A549 (cell line): ENCODE measurements around the gene DPYD. TPM values are rescaled to one million over a fixed set of nuclear protein-coding genes. Genes with fewer than 3 reads are reported as not detected.

Source experiments
- ATOH8 ChIP-seq: fragments of 250-450 bp; sonication (Bioruptor Pico); IDR thresholded peaks from 2 replicates; pipeline ENCODE4 v1.5.0; 2020; ENCODE audit warnings: low read depth, mild to moderate bottlenecking, moderate library complexity
- CBX2 ChIP-seq: fragments of 200-600 bp; sonication (generic); IDR thresholded peaks from 2 replicates; pipeline ENCODE4 v1.6.1; 2016; ENCODE audit warnings: low read depth, mild to moderate bottlenecking, borderline replicate concordance
- CHD4 ChIP-seq: fragments of 200-600 bp; sonication (generic); IDR thresholded peaks from 2 replicates; pipeline ENCODE4 v1.6.1; 2016; ENCODE audit warnings: antibody characterized with exemption, mild to moderate bottlenecking, borderline replicate concordance
- CTCF ChIP-seq: fragments of >200 bp; sonication (Bioruptor Twin); formaldehyde crosslinking; IDR thresholded peaks from 3 replicates; pipeline ENCODE4 v1.5.1; 2016
- E2F6 ChIP-seq: IDR thresholded peaks from 2 replicates; pipeline ENCODE4 v1.6.1; 2012; ENCODE audit warnings: low read depth, borderline replicate concordance
- EHF ChIP-seq: fragments of 250-450 bp; sonication (Bioruptor Pico); IDR thresholded peaks from 2 replicates; pipeline ENCODE4 v1.5.0; 2020; ENCODE audit warnings: mild to moderate bottlenecking
- ELK1 ChIP-seq: fragments of 150-350 bp; IDR thresholded peaks from 2 replicates; pipeline ENCODE4 v1.6.1; 2014; ENCODE audit warnings: low read depth, mild to moderate bottlenecking, low read length
- EP300 ChIP-seq, 2 experiments: fragments of >200 bp; sonication (Bioruptor Twin); formaldehyde crosslinking; IDR thresholded peaks; 2 replicates in 1 of 2; 3 replicates in 1 of 2; pipeline ENCODE4 v1.6.1; 2016 to 2017
- ESRRA ChIP-seq: fragments of 150-350 bp; IDR thresholded peaks from 2 replicates; pipeline ENCODE4 v1.6.1; 2014; ENCODE audit warnings: mild to moderate bottlenecking, low read length, borderline replicate concordance
- FOSL2 ChIP-seq, 2 experiments: fragments of 450-650 bp in 1 of 2; fragments of >200 bp in 1 of 2; sonication (Bioruptor Twin) in 1 of 2; formaldehyde crosslinking; IDR thresholded peaks; 2 replicates each; pipeline versions ENCODE4 v1.5.0 to v1.6.1; 2016 to 2020; ENCODE audit warnings: mild to moderate bottlenecking in 1 of 2, moderate library complexity in 1 of 2
- JUNB ChIP-seq: fragments of >200 bp; sonication (Bioruptor Twin); formaldehyde crosslinking; IDR thresholded peaks from 2 replicates; pipeline ENCODE4 v1.6.1; 2016
- KDM1A ChIP-seq: fragments of 200-600 bp; sonication (generic); IDR thresholded peaks from 2 replicates; pipeline ENCODE4 v1.6.1; 2016; ENCODE audit warnings: low read depth, mild to moderate bottlenecking
- KDM5A ChIP-seq: fragments of 200-600 bp; sonication (generic); IDR thresholded peaks from 2 replicates; pipeline ENCODE4 v1.6.1; 2016; ENCODE audit warnings: antibody characterized with exemption, mild to moderate bottlenecking
- MAFK ChIP-seq: fragments of 450-650 bp; IDR thresholded peaks from 2 replicates; pipeline ENCODE4 v1.6.1; 2014; ENCODE audit not compliant: partially characterized antibody
- MAX ChIP-seq: IDR thresholded peaks from 2 replicates; pipeline ENCODE4 v1.6.1; 2012
- NFE2L2 ChIP-seq: fragments of 150-350 bp; conservative IDR thresholded peaks from 2 replicates; pipeline ENCODE4 v1.6.1; 2014; ENCODE audit warnings: low read length
- NPAS2 ChIP-seq: fragments of 250-450 bp; sonication (Bioruptor Pico); IDR thresholded peaks from 2 replicates; pipeline ENCODE4 v1.8.0; 2022; ENCODE audit warnings: mild to moderate bottlenecking, moderate library complexity, borderline replicate concordance
- POLR2AphosphoS2 ChIP-seq: conservative IDR thresholded peaks from 2 replicates; pipeline ENCODE4 v1.6.1; 2012; ENCODE audit warnings: low read length, improper control_type of control experiment, inconsistent platforms
- RAD21 ChIP-seq, 2 experiments: fragments of >200 bp in 1 of 2; sonication (Bioruptor Twin) in 1 of 2; formaldehyde crosslinking in 1 of 2; IDR thresholded peaks in 1 of 2; conservative IDR thresholded peaks in 1 of 2; 2 replicates in 1 of 2; 3 replicates in 1 of 2; pipeline ENCODE4 v1.6.1; 2012 to 2018; ENCODE audit warnings: inconsistent platforms in 1 of 2
- RCOR1 ChIP-seq: fragments of 150-350 bp; IDR thresholded peaks from 2 replicates; pipeline ENCODE4 v1.6.1; 2014; ENCODE audit warnings: antibody characterized with exemption, low read length, low read depth
- REST ChIP-seq: fragments of 200-600 bp; sonication (generic); IDR thresholded peaks from 2 replicates; pipeline ENCODE4 v1.6.1; 2016; ENCODE audit warnings: antibody characterized with exemption, mild to moderate bottlenecking, moderate library complexity
- SREBF2 ChIP-seq: fragments of 450-650 bp; IDR thresholded peaks from 2 replicates; pipeline ENCODE4 v1.6.1; 2014; ENCODE audit warnings: mild to moderate bottlenecking, moderate library complexity
- TFCP2L1 ChIP-seq: fragments of 250-450 bp; sonication (Bioruptor Pico); IDR thresholded peaks from 2 replicates; pipeline ENCODE4 v1.5.0; 2021; ENCODE audit warnings: mild to moderate bottlenecking
- TP53 ChIP-seq: fragments of 250-450 bp; sonication (Bioruptor Pico); IDR thresholded peaks from 2 replicates; pipeline ENCODE4 v1.5.0; 2021; ENCODE audit warnings: mild to moderate bottlenecking, moderate library complexity
- ZC3H11A ChIP-seq: fragments of 450-650 bp; IDR thresholded peaks from 2 replicates; pipeline ENCODE4 v1.6.1; 2014; ENCODE audit warnings: antibody characterized with exemption, mild to moderate bottlenecking
- ZFP36 ChIP-seq: fragments of 450-650 bp; IDR thresholded peaks from 2 replicates; pipeline ENCODE4 v1.6.1; 2014; ENCODE audit warnings: borderline replicate concordance; ENCODE audit not compliant: partially characterized antibody
- ZSCAN20 ChIP-seq: fragments of 250-450 bp; sonication (Bioruptor Pico); IDR thresholded peaks from 2 replicates; pipeline ENCODE4 v1.8.0; 2022; ENCODE audit warnings: mild to moderate bottlenecking, moderate library complexity
- polyA plus RNA-seq, 4 experiments: library from polyadenylated mRNA; depleted of rRNA in 3 of 4; stranded (reverse); fragments of >200 nt; fragmentation: RNase III in 1 of 4; extraction: RNeasy Plus Mini Kit Qiagen cat#74134 plus additional on column Dnase treatment in 1 of 4; gene quantifications; 2 replicates in 3 of 4; 3 replicates in 1 of 4; pipeline ENCODE4 v1.2.3, GENCODE V29; 2011 to 2017
- TF ChIP-seq, protein P1 (sequence below): fragments of 450-650 bp; IDR thresholded peaks from 2 replicates; pipeline ENCODE4 v1.6.1; 2014; ENCODE audit warnings: antibody characterized with exemption
- TF ChIP-seq, protein P2 (sequence below): fragments of 250-450 bp; sonication (Bioruptor Pico); IDR thresholded peaks from 2 replicates; pipeline ENCODE4 v1.5.0; 2021; ENCODE audit warnings: mild to moderate bottlenecking, moderate library complexity, borderline replicate concordance
- TF ChIP-seq, protein P3 (sequence below): fragments of >200 bp; sonication (Bioruptor Twin); formaldehyde crosslinking; IDR thresholded peaks from 2 replicates; pipeline ENCODE4 v1.6.1; 2016

DPYD gene
- polyA plus RNA-seq, 2 of the 4 experiments (the other 2 are of a cell fraction), result 5.9 to 7.5 TPM

- TF ChIP-seq TFCP2L1 (CRISPR knock-in tag) (no peak), CHD4 (no peak), ZFP36 (no peak), MAFK (no peak), JUNB (peak; percentile 67), ZC3H11A (no peak), SREBF2 (no peak), ESRRA (no peak), CTCF (no peak), MAX (peak; percentile 44; the same call in 1 of the 2 replicates), ELK1 (no peak), FOSL2 (IDR thresholded peaks at IDR 0.05) (0 out of 2 replicates have a peak, but pooled peaks have one; percentile 32), FOSL2 (CRISPR knock-in tag; IDR thresholded peaks at IDR 0.05) (peak; percentile 84), NPAS2 (no peak), KDM1A (no peak), ATOH8 (CRISPR knock-in tag) (no peak), ZSCAN20 (CRISPR knock-in tag) (no peak), POLR2AphosphoS2 (no peak), CBX2 (no peak), REST (no peak), RAD21 (conservative IDR thresholded peaks at IDR 0.05 in 1 of 2, IDR thresholded peaks at IDR 0.05 in 1 of 2) (no peak), TP53 (CRISPR knock-in tag) (no peak), RCOR1 (no peak), EHF (peak; percentile 6; the same call in 1 of the 2 replicates), KDM5A (no peak), E2F6 (no peak), EP300 (IDR thresholded peaks at IDR 0.05) (peak; percentile 37 to 41; a peak in 2 of 5 replicates), NFE2L2 (no peak)
- TF ChIP-seq, protein P1, sequence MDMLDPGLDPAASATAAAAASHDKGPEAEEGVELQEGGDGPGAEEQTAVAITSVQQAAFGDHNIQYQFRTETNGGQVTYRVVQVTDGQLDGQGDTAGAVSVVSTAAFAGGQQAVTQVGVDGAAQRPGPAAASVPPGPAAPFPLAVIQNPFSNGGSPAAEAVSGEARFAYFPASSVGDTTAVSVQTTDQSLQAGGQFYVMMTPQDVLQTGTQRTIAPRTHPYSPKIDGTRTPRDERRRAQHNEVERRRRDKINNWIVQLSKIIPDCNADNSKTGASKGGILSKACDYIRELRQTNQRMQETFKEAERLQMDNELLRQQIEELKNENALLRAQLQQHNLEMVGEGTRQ, result no peak
- TF ChIP-seq, protein P2, sequence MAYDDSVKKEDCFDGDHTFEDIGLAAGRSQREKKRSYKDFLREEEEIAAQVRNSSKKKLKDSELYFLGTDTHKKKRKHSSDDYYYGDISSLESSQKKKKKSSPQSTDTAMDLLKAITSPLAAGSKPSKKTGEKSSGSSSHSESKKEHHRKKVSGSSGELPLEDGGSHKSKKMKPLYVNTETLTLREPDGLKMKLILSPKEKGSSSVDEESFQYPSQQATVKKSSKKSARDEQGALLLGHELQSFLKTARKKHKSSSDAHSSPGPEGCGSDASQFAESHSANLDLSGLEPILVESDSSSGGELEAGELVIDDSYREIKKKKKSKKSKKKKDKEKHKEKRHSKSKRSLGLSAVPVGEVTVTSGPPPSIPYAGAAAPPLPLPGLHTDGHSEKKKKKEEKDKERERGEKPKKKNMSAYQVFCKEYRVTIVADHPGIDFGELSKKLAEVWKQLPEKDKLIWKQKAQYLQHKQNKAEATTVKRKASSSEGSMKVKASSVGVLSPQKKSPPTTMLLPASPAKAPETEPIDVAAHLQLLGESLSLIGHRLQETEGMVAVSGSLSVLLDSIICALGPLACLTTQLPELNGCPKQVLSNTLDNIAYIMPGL (CRISPR knock-in tag), result no peak
- TF ChIP-seq, protein P3, sequence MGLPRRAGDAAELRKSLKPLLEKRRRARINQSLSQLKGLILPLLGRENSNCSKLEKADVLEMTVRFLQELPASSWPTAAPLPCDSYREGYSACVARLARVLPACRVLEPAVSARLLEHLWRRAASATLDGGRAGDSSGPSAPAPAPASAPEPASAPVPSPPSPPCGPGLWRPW, result no peak
These were observed 826.4 kb downstream of the DPYD start (continued) for GRCh38 chr1:97094247-97094972.
